NCI-H146 (cell line): ENCODE results near the gene MYBPC3.

Experiments
- DNase-seq: peaks from one replicate; lab custom pipeline; 2025; lab: John Stamatoyannopoulos, UW

Gene MYBPC3

GRCh38 chr11:47384498-47384897 lies 32.0 kb upstream of the MYBPC3 start:
- no peak for DNase-seq

GRCh38 chr11:47383071-47383470 lies 30.6 kb upstream of the MYBPC3 start:
- DNase-seq: no peak

GRCh38 chr11:47380078-47380477 lies 27.6 kb upstream of the MYBPC3 start:
- no peak for DNase-seq

GRCh38 chr11:47379317-47379716 lies 26.8 kb upstream of the MYBPC3 start:
- DNase-seq: no peak

GRCh38 chr11:47378836-47379170 lies 26.3 kb upstream of the MYBPC3 start:
- no peak for DNase-seq

- no peak for DNase-seq
Measured at GRCh38 chr11:47378010-47378835, 25.7 kb upstream of the MYBPC3 start, which contains the start of gene SPI1. Gene SPI1, minus strand, starts transcription at chr11:47378547. Its CDS starts 194 bp downstream, at chr11:47378353.

GRCh38 chr11:47377571-47378009 lies 25.1 kb upstream of the MYBPC3 start:
- DNase-seq: no peak

GRCh38 chr11:47376525-47377371 lies 24.2 kb upstream of the MYBPC3 start:
- no peak for DNase-seq

GRCh38 chr11:47376107-47376524 lies 23.6 kb upstream of the MYBPC3 start:
- no peak for DNase-seq

GRCh38 chr11:47375546-47376085 lies 23.1 kb upstream of the MYBPC3 start:
- DNase-seq: no peak

GRCh38 chr11:47375020-47375419 lies 22.5 kb upstream of the MYBPC3 start:
- no peak for DNase-seq

GRCh38 chr11:47374720-47375019 lies 22.2 kb upstream of the MYBPC3 start:
- no peak for DNase-seq

- DNase-seq: peak; percentile 65
Measured at GRCh38 chr11:47373876-47374719, 21.6 kb upstream of the MYBPC3 start.

GRCh38 chr11:47372422-47372821 lies 19.9 kb upstream of the MYBPC3 start:
- DNase-seq: no peak

- no peak for DNase-seq
Measured at GRCh38 chr11:47369676-47370075, 17.2 kb upstream of the MYBPC3 start.

- DNase-seq: no peak
Measured at GRCh38 chr11:47366020-47366490, 13.6 kb upstream of the MYBPC3 start.

- DNase-seq: no peak
Measured at GRCh38 chr11:47361419-47361818, 8.9 kb upstream of the MYBPC3 start.

GRCh38 chr11:47360341-47360740 lies 7.8 kb upstream of the MYBPC3 start:
- DNase-seq: no peak

- no peak for DNase-seq
Measured at GRCh38 chr11:47359586-47359985, 7.1 kb upstream of the MYBPC3 start.

GRCh38 chr11:47359162-47359561 lies 6.7 kb upstream of the MYBPC3 start:
- no peak for DNase-seq

GRCh38 chr11:47358731-47359051 lies 6.2 kb upstream of the MYBPC3 start:
- no peak for DNase-seq
